HepG2 (cell line): Measurements from ENCODE around the gene USP7. TPM values are rescaled to one million over a fixed set of nuclear protein-coding genes. Genes with fewer than 3 reads are reported as not detected.

Experiments used
- ATF2 ChIP-seq: sonication (generic); formaldehyde crosslinking; IDR thresholded peaks from 2 replicates; pipeline ENCODE4 v1.4.0; 2020; ENCODE audit warnings: missing genetic modification reagents
- ATRX ChIP-seq: sonication (generic); formaldehyde crosslinking; IDR thresholded peaks from 2 replicates; pipeline ENCODE4 v1.4.0; 2020; ENCODE audit warnings: missing genetic modification reagents, borderline replicate concordance
- CERS6 ChIP-seq: sonication (generic); formaldehyde crosslinking; IDR thresholded peaks from 2 replicates; pipeline ENCODE4 v1.5.0; 2020; ENCODE audit warnings: missing genetic modification reagents
- CHD4 ChIP-seq: fragments of 200-600 bp; sonication (generic); IDR thresholded peaks from 2 replicates; pipeline ENCODE4 v1.7.0; 2017; ENCODE audit warnings: mild to moderate bottlenecking, low read length, borderline replicate concordance
- EED ChIP-seq: sonication (generic); formaldehyde crosslinking; IDR thresholded peaks from 2 replicates; pipeline ENCODE4 v1.5.0; 2020; ENCODE audit warnings: mild to moderate bottlenecking, missing genetic modification reagents
- EZH2 ChIP-seq: conservative IDR thresholded peaks from 2 replicates; pipeline ENCODE4 v1.6.1; 2012; ENCODE audit warnings: mild to moderate bottlenecking, low read depth, low read length, moderate library complexity
- GLI4 ChIP-seq: sonication (generic); formaldehyde crosslinking; IDR thresholded peaks from 2 replicates; pipeline ENCODE4 v1.5.1; 2020; ENCODE audit warnings: missing genetic modification reagents, mild to moderate bottlenecking, moderate library complexity, borderline replicate concordance
- GTF2F1 ChIP-seq: fragments of 150-350 bp; IDR thresholded peaks from 2 replicates; pipeline ENCODE4 v1.6.1; 2014; ENCODE audit warnings: low read length
- HHEX ChIP-seq: IDR thresholded peaks from 2 replicates; pipeline ENCODE4 v1.6.1; 2016; ENCODE audit warnings: control low read depth
- IRF1 ChIP-seq: sonication (generic); formaldehyde crosslinking; IDR thresholded peaks from 2 replicates; pipeline ENCODE4 v1.4.0; 2020; ENCODE audit warnings: low read depth, mild to moderate bottlenecking, missing genetic modification reagents
- KLF13 ChIP-seq: sonication (generic); formaldehyde crosslinking; IDR thresholded peaks from 2 replicates; pipeline ENCODE4 v1.4.0; 2020; ENCODE audit warnings: mild to moderate bottlenecking, missing genetic modification reagents
- NCOR1 ChIP-seq: fragments of 200-600 bp; sonication (generic); IDR thresholded peaks from 2 replicates; pipeline ENCODE4 v1.7.0; 2017; ENCODE audit warnings: antibody characterized with exemption, low read length, borderline replicate concordance
- RBM39 ChIP-seq: fragments of 200-400 bp; formaldehyde crosslinking; IDR thresholded peaks from one replicate; pipeline ENCODE4 v1.6.1; 2018; ENCODE audit warnings: antibody characterized with exemption, mild to moderate bottlenecking, low read depth, low read length; ENCODE audit not compliant: poor library complexity, severe bottlenecking
- SNAPC5 ChIP-seq: sonication (generic); formaldehyde crosslinking; IDR thresholded peaks from 2 replicates; pipeline ENCODE4 v1.8.1; 2023; ENCODE audit warnings: mild to moderate bottlenecking, missing genetic modification reagents, borderline replicate concordance
- SOX6 ChIP-seq, 2 experiments: fragments of 450-650 bp in 1 of 2; sonication (generic) in 1 of 2; formaldehyde crosslinking in 1 of 2; IDR thresholded peaks; 2 replicates each; pipeline versions ENCODE4 v1.4.0 to v1.6.1; 2017 to 2020; ENCODE audit warnings: antibody characterized with exemption in 1 of 2, mild to moderate bottlenecking in 1 of 2, missing genetic modification reagents in 1 of 2
- SRSF1 ChIP-seq: fragments of 200-400 bp; formaldehyde crosslinking; optimal IDR thresholded peaks from 2 replicates; pipeline ENCODE3; 2017; ENCODE audit warnings: mild to moderate bottlenecking, low read depth, low read length, moderate library complexity
- ZNF143 ChIP-seq: sonication (generic); formaldehyde crosslinking; IDR thresholded peaks from 2 replicates; pipeline ENCODE4 v1.4.0; 2020; ENCODE audit warnings: missing genetic modification reagents
- ZNF180 ChIP-seq: sonication (generic); formaldehyde crosslinking; IDR thresholded peaks from 2 replicates; pipeline ENCODE4 v1.4.0; 2020; ENCODE audit warnings: low read depth, missing genetic modification reagents, borderline replicate concordance
- ZNF280B ChIP-seq: sonication (generic); formaldehyde crosslinking; IDR thresholded peaks from 2 replicates; pipeline ENCODE4 v1.5.0; 2020; ENCODE audit warnings: missing genetic modification reagents, mild to moderate bottlenecking, borderline replicate concordance
- ZNF557 ChIP-seq: sonication (generic); formaldehyde crosslinking; IDR thresholded peaks from 2 replicates; pipeline ENCODE4 v1.4.0; 2020; ENCODE audit warnings: missing genetic modification reagents
- ZNF607 ChIP-seq: sonication (generic); formaldehyde crosslinking; IDR thresholded peaks from 2 replicates; pipeline ENCODE4 v1.5.1; 2020; ENCODE audit warnings: missing genetic modification reagents, mild to moderate bottlenecking, borderline replicate concordance
- polyA plus RNA-seq, 8 experiments: library from polyadenylated mRNA; depleted of rRNA in 3 of 8; stranded (reverse) in 7 of 8; unstranded in 1 of 8; fragments of >200 nt; fragmentation: Illumina TruSeq in 4 of 8; extraction: Trizol in 4 of 8; gene quantifications; 2 replicates each; pipeline versions ENCODE4 v1.2.1 to v1.2.3, GENCODE V29; 2011 to 2016; ENCODE audit warnings: low read depth in 4 of 8, missing spikeins in 1 of 8, mixed read lengths in 1 of 8; ENCODE audit not compliant: insufficient read depth in 1 of 8
- total RNA-seq, 5 experiments: library from RNA; depleted of rRNA; stranded (reverse); fragments of >200 nt; fragmentation: Illumina TruSeq; extraction: Trizol; gene quantifications; 2 replicates each; pipeline ENCODE4 v1.2.3, GENCODE V29; 2016; ENCODE audit warnings: low read depth in 1 of 5

The USP7 gene
- total and polyA plus RNA-seq, 2 of the 13 experiments (the other 11 are each of a cell fraction or from before 2014, with no cell fraction given), result 52.5 to 173 TPM

- TF ChIP-seq IRF1 (CRISPR knock-in tag) (no peak; the same call in 1 of the 2 replicates), CERS6 (CRISPR knock-in tag) (no peak), NCOR1 (no peak), ATRX (CRISPR knock-in tag) (no peak), GLI4 (CRISPR knock-in tag) (0 out of 2 replicates have a peak, but pooled peaks have one; percentile 19), SRSF1 (no peak), SNAPC5 (CRISPR knock-in tag) (no peak), EZH2 (no peak), ZNF280B (no peak; the same call in 1 of the 2 replicates), KLF13 (CRISPR knock-in tag) (no peak; the same call in 1 of the 2 replicates), CHD4 (no peak), ZNF557 (CRISPR knock-in tag) (no peak), EED (CRISPR knock-in tag) (0 out of 2 replicates have a peak, but pooled peaks have one; percentile 38), ATF2 (CRISPR knock-in tag) (no peak), GTF2F1 (no peak), ZNF180 (no peak), ZNF143 (peak; percentile 42; the same call in 1 of the 2 replicates), SOX6 (IDR thresholded peaks at IDR 0.05) (no peak), SOX6 (CRISPR knock-in tag; IDR thresholded peaks at IDR 0.05) (no peak), RBM39 (peak; percentile 51), HHEX (CRISPR knock-in tag) (no peak), ZNF607 (CRISPR knock-in tag) (0 out of 2 replicates have a peak, but pooled peaks have one; percentile 23)
Measured at GRCh38 chr16:8867216-8867931, 96.3 kb downstream of the USP7 start (continued).
